Heart left ventricle (tissue), 16 donors: ENCODE results near the gene MAST1. TPM values are rescaled to one million over a fixed set of nuclear protein-coding genes. Genes with fewer than 3 reads are reported as not detected.

Source experiments
- ATAC-seq, 4 donors: fragments of 200-7000 bp; cut with Tn5 transposase; one replicate each; pipeline ENCODE4 v1.9.1; 2020 to 2022; ENCODE audit warnings: moderate library complexity in 4 of 4, mild to moderate bottlenecking in 3 of 4, moderate number of reproducible peaks in 1 of 4
- DNase-seq, 5 donors: peaks; one replicate each; pipeline ENCODE4 v3.0.0-alpha.2; 2020
- H3K27ac ChIP-seq, 12 donors: fragments of 200-600 bp; sonication (generic) in 4 of 12; one replicate each; pipeline versions ENCODE4 v1.5.0 to v1.8.0; 2016 to 2022; ENCODE audit warnings: mild to moderate bottlenecking in 2 of 12
- H3K27me3 ChIP-seq, 9 donors: fragments of 200-600 bp; sonication (generic) in 2 of 9; one replicate each; pipeline versions ENCODE4 v1.5.1 to v1.8.0; 2016 to 2022; ENCODE audit warnings: mild to moderate bottlenecking in 3 of 9
- H3K36me3 ChIP-seq, 9 donors: fragments of 200-600 bp; sonication (generic) in 2 of 9; one replicate each; pipeline versions ENCODE4 v1.5.0 to v1.8.0; 2018 to 2022; ENCODE audit warnings: mild to moderate bottlenecking in 2 of 9
- H3K4me1 ChIP-seq, 12 donors: fragments of 200-600 bp; sonication (generic) in 4 of 12; one replicate each; pipeline versions ENCODE4 v1.5.0 to v1.8.0; 2016 to 2022; ENCODE audit warnings: mild to moderate bottlenecking in 3 of 12
- H3K4me3 ChIP-seq, 12 donors: fragments of 200-600 bp; sonication (generic) in 4 of 12; one replicate each; pipeline versions ENCODE4 v1.5.0 to v1.8.0; 2017 to 2022; ENCODE audit warnings: mild to moderate bottlenecking in 9 of 12, moderate library complexity in 4 of 12
- H3K9me3 ChIP-seq, 12 donors: fragments of 200-600 bp; sonication (generic) in 4 of 12; one replicate each; pipeline versions ENCODE4 v1.5.0 to v1.8.0; 2016 to 2022; ENCODE audit warnings: mild to moderate bottlenecking in 1 of 12
- CTCF ChIP-seq, 12 donors: fragments of 200-600 bp; sonication (generic) in 4 of 12; IDR thresholded peaks; one replicate each; pipeline versions ENCODE4 v1.5.0 to v1.8.0; 2018 to 2022; ENCODE audit warnings: antibody characterized with exemption in 12 of 12, mild to moderate bottlenecking in 5 of 12
- POLR2A ChIP-seq, 2 donors: fragments of 450-650 bp; IDR thresholded peaks; one replicate each; pipeline ENCODE4 v1.6.1; 2017; ENCODE audit warnings: antibody characterized with exemption in 2 of 2, mild to moderate bottlenecking in 2 of 2, moderate library complexity in 2 of 2
- WGBS, 4 donors: extraction: QIAGEN DNeasy Blood & Tissue Kit in 2 of 4; methylation state at CpG; one replicate each; pipeline versions ENCODE4 v1.1.5 to v1.1.7; 2013 to 2018; 5-methylcytosine and 5-hydroxymethylcytosine counted together
- intact Hi-C, 10 donors: fragments of 100-400 bp; cut with DNase I; formaldehyde crosslinking; loops; one replicate each; pipeline versions ENCODE4 v1.11.1 to v1.14.2; 2022
- polyA plus RNA-seq, 2 donors: library from polyadenylated mRNA; stranded (reverse); fragments of 200-250 nt; gene quantifications; one replicate each; pipeline ENCODE4 v1.2.3, GENCODE V29; 2013
- total RNA-seq, 9 donors: library from RNA; depleted of rRNA in 2 of 9; stranded (reverse); fragments of >200 nt in 2 of 9; fragmentation: NEBNext Ultra II Directional in 3 of 9; extraction: Animal tissue kit (Norgen Biotek cat#: 25700) in 3 of 9; gene quantifications; one replicate each; pipeline versions ENCODE4 v1.1.0 to v1.2.4, GENCODE V29; 2016 to 2023
- donor health status: ischemic (EF 13 %, LVEDD 7.1; RV severe dilation, severe dysfunction).
- donor health status: healthy with polysubstance abuse.
- donor health status: DM: no; HTN: yes; CAD: no.
- donor health status: DM: no; HTN: no; CAD: no.
- donor health status: ischemic (EF 25% LVEDD 6.9; RV normal size, moderate dysfunction).
- donor health status: ischemic (EF 25% LVEDD 5.7; RV mildly dilated, moderate dysfunction).
- donor health status: healthy.
- donor health status: DM: yes; HTN: yes; CAD: no.
- donor health status: ischemic (EF 35%, LVEDD 5.7; RV mildly dilated, moderate dysfunction).
- donor health status: nonischemic (EF 11% LVEDD 7.7; RV severe dilation, severe dysfunction).
- donor health status: DM: yes; HTN: yes; CAD: no.
- donor health status: PGD.
- donor health status: ischemic (EF 29% LVEDD 5.4; RV normal size, mild dysfunction).
- donor health status: nonischemic (EF 23%, LVEDD 6.1; RV moderate dilation, normal function).

Gene MAST1
- total and polyA plus RNA-seq, 11 donors, result 0.15 to 1.7 (median 0.31) TPM; not detected in 3

GRCh38 chr19:12866416-12867119 is 28.3 kb downstream of the MAST1 start:
- WGBS, 4 donors, result 89 to 90% (median 89%) methylated on average over 29 of the region's 29 CpGs
- no peak for DNase-seq
- Histone ChIP-seq H3K4me3 (no peak overlapping the region), H3K4me1 (peaks cover 0 to 9% (median 4%) of the 10 kb centered on the region in 12 donors), H3K27ac (no peak overlapping the region), H3K36me3 (no peaks in the 10 kb centered on the region), H3K9me3 (no peaks in the 10 kb centered on the region), H3K27me3 (peaks cover 0 to 22% (median 6%) of the 10 kb centered on the region in 9 donors)
- TF ChIP-seq POLR2A (IDR thresholded peaks at IDR 0.05) (no peak), CTCF (IDR thresholded peaks at IDR 0.05) (no peak)
- ATAC-seq, result no peak
- intact Hi-C loops, result no loop called here

- H3K27ac ChIP-seq, result no peak overlapping the region
- peaks cover 0 to 9% (median 4%) of the 10 kb centered on the region in 12 donors for H3K4me1 ChIP-seq
- peaks cover 0 to 22% (median 6%) of the 10 kb centered on the region in 9 donors for H3K27me3 ChIP-seq
- peak in 3 of 4 donors; percentile 44 to 66 (median 60) for ATAC-seq
- no peaks in the 10 kb centered on the region for H3K9me3 ChIP-seq
- peak overlapping the region in 10 of 12 donors; percentile 12 to 51 (median 40) for H3K4me3 ChIP-seq
- TF ChIP-seq CTCF (IDR thresholded peaks at IDR 0.05) (no peak), POLR2A (IDR thresholded peaks at IDR 0.05) (no peak)
- intact Hi-C loops, result no loop called here
- 11 to 20% (median 16%) methylated on average over 33 to 51 of the region's 51 CpGs for WGBS, 4 donors
- no peaks in the 10 kb centered on the region for H3K36me3 ChIP-seq
- peak in 4 of 5 donors; percentile 39 to 73 (median 54) for DNase-seq
These were observed 29.1 kb downstream of the MAST1 start for GRCh38 chr19:12867120-12868099.

- Histone ChIP-seq H3K9me3 (no peaks in the 10 kb centered on the region), H3K4me3 (no peak overlapping the region), H3K27me3 (peaks cover 0 to 22% (median 6%) of the 10 kb centered on the region in 9 donors), H3K36me3 (no peaks in the 10 kb centered on the region), H3K27ac (no peak overlapping the region), H3K4me1 (peaks cover 0 to 15% (median 7%) of the 10 kb centered on the region in 12 donors)
- DNase-seq (no peak), ATAC-seq (no peak)
- intact Hi-C loops, result no loop called here
- TF ChIP-seq POLR2A (IDR thresholded peaks at IDR 0.05) (no peak), CTCF (IDR thresholded peaks at IDR 0.05) (no peak)
- 92 to 97% (median 94%) methylated on average over 10 of the region's 10 CpGs for whole genome bisulfite sequencing, 4 donors
These were observed 30.3 kb downstream of the MAST1 start for GRCh38 chr19:12868540-12869112.
